Panc1 (cell line): ENCODE results near the gene SPRED3. TPM values are rescaled to one million over a fixed set of nuclear protein-coding genes. Genes with fewer than 3 reads are reported as not detected.
"Not testable (repeated sequence)": the region's sequence is repeated elsewhere in the genome, so short reads cannot be mapped to it uniquely, and the experiment has no call there.

Experiments
- ATAC-seq: fragments of 200-7000 bp; cut with Tn5 transposase; 2 replicates; pipeline ENCODE4 v1.9.1; 2020; ENCODE audit warnings: mild to moderate bottlenecking, moderate library complexity
- BruUV-seq: library from RNA; stranded (reverse); fragments of 400-500 nt; replicated peaks from 2 replicates; lab custom pipeline; 2021; lab: Mats Ljungman, UMichigan
- CTCF ChIA-PET: fragments of 300-600 bp; sonication (Branson Sonifier 250); formaldehyde crosslinking; loops from one replicate; lab custom pipeline; 2022; ENCODE audit warnings: antibody characterized with exemption; lab: Charles Lee
- POLR2A ChIA-PET: fragments of 300-600 bp; sonication (Branson Sonifier 250); formaldehyde crosslinking; loops from one replicate; lab custom pipeline; 2022; ENCODE audit warnings: antibody characterized with exemption; lab: Charles Lee
- DNase-seq: peaks from one replicate; pipeline ENCODE4 v3.0.0-alpha.2; 2010; ENCODE audit warnings: low read depth, low spot score
- H3K27ac ChIP-seq: 2 replicates; pipeline ENCODE4 v1.5.1; 2011; ENCODE audit warnings: mild to moderate bottlenecking, low read length, inconsistent platforms
- H3K27me3 ChIP-seq: fragments of 200-500 bp; sonication (Bioruptor generic); 2 replicates; pipeline ENCODE4 v1.6.0; 2014; ENCODE audit warnings: low read length, inconsistent platforms; ENCODE audit not compliant: control insufficient read depth, insufficient read depth
- H3K36me3 ChIP-seq: fragments of 200-500 bp; sonication (Bioruptor generic); 2 replicates; pipeline ENCODE4 v1.5.1; 2014; ENCODE audit warnings: inconsistent platforms, mild to moderate bottlenecking, low read length, moderate library complexity; ENCODE audit not compliant: control insufficient read depth, insufficient read depth
- H3K4me1 ChIP-seq: 2 replicates; pipeline ENCODE4 v1.5.1; 2011; ENCODE audit warnings: inconsistent platforms, mild to moderate bottlenecking, low read length, moderate library complexity; ENCODE audit not compliant: control insufficient read depth, insufficient read depth
- H3K4me3 ChIP-seq, 2 experiments: 2 replicates each; pipeline ENCODE4 v1.5.1; 2011 to 2012; ENCODE audit warnings: low read depth in 2 of 2, low read length in 2 of 2, mild to moderate bottlenecking in 2 of 2, inconsistent platforms in 1 of 2, moderate library complexity in 1 of 2
- H3K9me3 ChIP-seq: fragments of 200-500 bp; sonication (Bioruptor generic); 2 replicates; pipeline ENCODE4 v1.5.1; 2014; ENCODE audit warnings: low read depth, mild to moderate bottlenecking, inconsistent platforms, low read length, moderate library complexity; ENCODE audit not compliant: control insufficient read depth, insufficient read depth
- CTCF ChIP-seq: fragments of 450-650 bp; IDR thresholded peaks from 2 replicates; pipeline ENCODE4 v1.5.1; 2017; ENCODE audit warnings: mild to moderate bottlenecking
- POLR2AphosphoS5 ChIP-seq: IDR thresholded peaks from 2 replicates; pipeline ENCODE4 v1.6.1; 2012; ENCODE audit warnings: mild to moderate bottlenecking, low read depth, low read length, moderate library complexity
- REST ChIP-seq, 2 experiments: IDR thresholded peaks; 2 replicates each; pipeline ENCODE4 v1.6.1; 2011 to 2012; ENCODE audit warnings: low read depth in 2 of 2, control low read depth in 1 of 2, low read length in 1 of 2, mild to moderate bottlenecking in 1 of 2, moderate library complexity in 1 of 2; ENCODE audit not compliant: insufficient read depth in 1 of 2
- SIN3A ChIP-seq: IDR thresholded peaks from 2 replicates; pipeline ENCODE4 v1.6.1; 2012; ENCODE audit warnings: low read depth, mild to moderate bottlenecking, low read length, moderate library complexity, borderline replicate concordance; ENCODE audit not compliant: insufficient read depth
- TCF7L2 ChIP-seq: IDR thresholded peaks from 2 replicates; pipeline ENCODE4 v1.6.1; 2011; ENCODE audit warnings: mild to moderate bottlenecking, low read depth, low read length, inconsistent platforms
- in situ Hi-C: cut with HindIII; loops from 2 replicates; pipeline ENCODE4 v1.10.0; 2016; ENCODE audit warnings: low sequenced_read_pairs, low pct_unique_long_range_greater_than_20kb
- intact Hi-C: fragments of 100-400 bp; cut with micrococcal nuclease; formaldehyde crosslinking; loops from one replicate; pipeline ENCODE4 v1.10.0; 2022; ENCODE audit not compliant: unreplicated experiment
- total RNA-seq: library from RNA; stranded (reverse); gene quantifications from one replicate; pipeline ENCODE4 v1.2.1, GENCODE V29; 2021; ENCODE audit not compliant: unreplicated experiment

Gene SPRED3
- total RNA-seq, 1 experiment from 2014 or later = 3.8 TPM

- TF ChIP-seq REST (IDR thresholded peaks at IDR 0.05; ENCODE audit: insufficient read depth in 1 of 2, low read depth in 2 of 2, low read length in 1 of 2) (no peak), TCF7L2 (no peak), CTCF (no peak), POLR2AphosphoS5 (no peak), SIN3A (no peak)
- intact Hi-C loops (no loop called here), in situ Hi-C loops (no loop called here)
- Histone ChIP-seq H3K9me3 (no peaks in the 10 kb centered on the region), H3K27me3 (no peaks in the 10 kb centered on the region), H3K4me1 (no peaks in the 10 kb centered on the region), H3K36me3 (no peaks in the 10 kb centered on the region), H3K4me3 (no peak overlapping the region), H3K27ac (no peak overlapping the region)
- CTCF ChIA-PET = interaction anchor here (1.5 kb wide), 1 partner anchor 9 kb away, joined by 5 read pairs; the partner anchor contains the start of gene FAM98C
- DNase-seq (no peak), ATAC-seq (no peak)
- BruUV-seq = no TSS peak
- POLR2A ChIA-PET = no interaction called here
Measured at GRCh38 chr19:38411041-38411712, 22.7 kb downstream of the SPRED3 start.

GRCh38 chr19:38411898-38412297 is 23.4 kb downstream of the SPRED3 start:
- H3K9me3 ChIP-seq, DNase-seq, ATAC-seq, H3K27me3 ChIP-seq, BruUV-seq, in situ Hi-C loops, H3K4me3 ChIP-seq, H3K36me3 ChIP-seq, H3K4me1 ChIP-seq, intact Hi-C loops, H3K27ac ChIP-seq: not testable (repeated sequence)
- POLR2A ChIA-PET = interaction anchor here (0.7 kb wide), 1 partner anchor 426 kb away, joined by 4 read pairs; no protein-coding TSS in a partner anchor
- CTCF ChIA-PET = interaction anchor here (1.5 kb wide), 1 partner anchor 9 kb away, joined by 5 read pairs; the partner anchor contains the start of gene FAM98C

GRCh38 chr19:38412491-38412890 is 24.0 kb downstream of the SPRED3 start:
- POLR2A ChIA-PET = interaction anchor here (0.7 kb wide), 1 partner anchor 425 kb away, joined by 4 read pairs; no protein-coding TSS in a partner anchor
- ATAC-seq (no peak), DNase-seq (no peak)
- in situ Hi-C loops = no loop called here
- H3K4me1 ChIP-seq = no peaks in the 10 kb centered on the region
- intact Hi-C loops = no loop called here
- CTCF ChIA-PET = no interaction called here
- TF ChIP-seq CTCF (no peak), POLR2AphosphoS5 (no peak), REST (IDR thresholded peaks at IDR 0.05; ENCODE audit: insufficient read depth in 1 of 2, low read depth in 2 of 2, low read length in 1 of 2) (no peak), SIN3A (no peak), TCF7L2 (no peak)
- no TSS peak for BruUV-seq
- no peak overlapping the region for H3K27ac ChIP-seq
- no peaks in the 10 kb centered on the region for H3K27me3 ChIP-seq
- no peaks in the 10 kb centered on the region for H3K9me3 ChIP-seq
- H3K36me3 ChIP-seq = no peaks in the 10 kb centered on the region
- no peak overlapping the region for H3K4me3 ChIP-seq
